Thymus (tissue), 11 donors: ENCODE data around the gene EIF3D. TPM values are rescaled to one million over a fixed set of nuclear protein-coding genes. Genes with fewer than 3 reads are reported as not detected.
A peak's percentile ranks its signal among the peaks of the same experiment; 100 is the strongest.

Source experiments
- DNase-seq, 9 donors: peaks; one replicate each; pipeline ENCODE4 v3.0.0-alpha.2; 2013; ENCODE audit warnings: low spot score in 9 of 9, low read depth in 6 of 9, missing footprints in 1 of 9
- H3K27ac ChIP-seq, 2 donors: one replicate each; pipeline ENCODE4 v1.5.1; 2013; ENCODE audit warnings: control low read depth in 1 of 2, low read depth in 1 of 2, low read length in 1 of 2, mild to moderate bottlenecking in 1 of 2, moderate library complexity in 1 of 2
- H3K27me3 ChIP-seq, 2 donors: one replicate each; pipeline ENCODE4 v1.5.1; 2013; ENCODE audit warnings: low read length in 1 of 2; ENCODE audit not compliant: control insufficient read depth in 2 of 2, insufficient read depth in 1 of 2
- H3K36me3 ChIP-seq, 2 donors: one replicate each; pipeline ENCODE4 v1.5.1; 2013; ENCODE audit warnings: low read length in 1 of 2, mild to moderate bottlenecking in 1 of 2, moderate library complexity in 1 of 2; ENCODE audit not compliant: control insufficient read depth in 2 of 2, insufficient read depth in 2 of 2
- H3K4me1 ChIP-seq, 2 donors: one replicate each; pipeline ENCODE4 v1.5.1; 2013; ENCODE audit warnings: low read length in 2 of 2; ENCODE audit not compliant: control insufficient read depth in 2 of 2, insufficient read depth in 2 of 2
- H3K4me3 ChIP-seq, 2 donors: one replicate each; pipeline ENCODE4 v1.5.1; 2013; ENCODE audit warnings: low read length in 2 of 2, control low read depth in 1 of 2, mild to moderate bottlenecking in 1 of 2
- H3K9me3 ChIP-seq, 2 donors: one replicate each; pipeline ENCODE4 v1.5.1; 2013; ENCODE audit warnings: low read length in 1 of 2, mild to moderate bottlenecking in 1 of 2; ENCODE audit not compliant: control insufficient read depth in 2 of 2, insufficient read depth in 1 of 2
- WGBS: extraction: QIAGEN DNeasy Blood & Tissue Kit; methylation state at CpG from one replicate; pipeline ENCODE4 v1.1.7; 2013; 5-methylcytosine and 5-hydroxymethylcytosine counted together
- polyA plus RNA-seq: library from polyadenylated mRNA; stranded (reverse); fragments of 200-250 nt; gene quantifications from one replicate; pipeline ENCODE4 v1.2.3, GENCODE V29; 2013
- total RNA-seq: library from RNA; stranded (reverse); fragments of 120-200 nt; gene quantifications from one replicate; pipeline ENCODE4 v1.2.4, GENCODE V29; 2013
- donor health status: healthy.

Gene EIF3D
- total and polyA plus RNA-seq, 2 donors, result 185 to 267 TPM

DNA sequence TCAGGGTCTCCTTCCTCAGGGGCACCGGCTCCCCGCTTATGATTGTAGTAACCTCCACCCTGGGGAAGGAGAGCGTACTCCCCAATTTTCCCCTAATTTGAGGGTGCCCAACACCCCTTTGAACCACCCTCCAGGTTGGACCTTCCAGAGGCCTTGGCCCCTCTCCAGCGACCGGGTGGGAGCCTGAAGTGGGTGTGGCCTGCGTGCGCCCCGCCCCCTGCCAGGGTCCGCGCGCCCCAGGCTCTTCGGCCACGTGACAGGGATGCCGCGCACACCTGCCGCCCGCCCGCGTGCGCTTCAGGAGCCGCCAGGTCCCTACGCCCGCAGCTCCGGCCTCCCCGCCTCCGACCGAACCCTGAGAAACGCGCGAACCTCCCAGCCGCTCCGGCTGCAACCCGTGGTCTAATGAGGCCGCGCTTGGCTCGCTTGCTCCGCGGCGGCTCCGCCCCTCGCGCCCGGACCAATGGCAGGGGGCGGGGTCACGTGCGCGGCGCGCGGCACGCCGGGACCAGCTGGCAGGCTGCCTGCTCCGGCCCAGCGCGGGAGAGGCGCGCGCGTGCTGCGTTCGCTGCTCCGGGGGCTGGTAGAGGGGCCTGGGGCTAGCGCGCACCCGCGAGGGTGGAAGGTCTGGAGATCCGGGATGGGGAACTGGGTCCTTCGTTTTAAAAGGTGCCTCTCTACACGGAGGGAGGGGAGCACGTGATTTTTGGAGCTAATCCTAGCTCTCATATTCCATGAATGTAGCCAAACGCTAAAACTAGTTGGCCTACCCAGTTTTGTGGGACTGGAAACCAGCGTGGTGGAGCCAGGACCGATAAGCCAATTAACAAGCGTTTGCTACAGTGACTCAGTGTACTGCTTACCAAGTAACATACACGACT lies 22.1 kb downstream of the EIF3D start, which contains the start of gene FOXRED2:
FOXRED2 (minus strand) TSS at position 404 of the 881 bp plus-strand sequence. CDS start 618 bp downstream, outside the sequence.
- peak in 8 of 9 donors; percentile 45 to 92 (median 82) for DNase-seq
- peaks cover 19 to 21% of the 10 kb centered on the region in 2 donors for H3K36me3 ChIP-seq
- peaks cover 12 to 13% of the 10 kb centered on the region in 2 donors for H3K4me1 ChIP-seq
- H3K4me3 ChIP-seq, result peak within 1 kb of the TSS; percentile 35 to 75
- peaks cover 0 to 7% of the 10 kb centered on the region in 2 donors for H3K9me3 ChIP-seq
- WGBS, result 7% methylated on average over 75 of the region's 75 CpGs
- peak within 1 kb of the TSS; percentile 14 to 60 for H3K27ac ChIP-seq
- H3K27me3 ChIP-seq, result no peaks in the 10 kb centered on the region

DNA sequence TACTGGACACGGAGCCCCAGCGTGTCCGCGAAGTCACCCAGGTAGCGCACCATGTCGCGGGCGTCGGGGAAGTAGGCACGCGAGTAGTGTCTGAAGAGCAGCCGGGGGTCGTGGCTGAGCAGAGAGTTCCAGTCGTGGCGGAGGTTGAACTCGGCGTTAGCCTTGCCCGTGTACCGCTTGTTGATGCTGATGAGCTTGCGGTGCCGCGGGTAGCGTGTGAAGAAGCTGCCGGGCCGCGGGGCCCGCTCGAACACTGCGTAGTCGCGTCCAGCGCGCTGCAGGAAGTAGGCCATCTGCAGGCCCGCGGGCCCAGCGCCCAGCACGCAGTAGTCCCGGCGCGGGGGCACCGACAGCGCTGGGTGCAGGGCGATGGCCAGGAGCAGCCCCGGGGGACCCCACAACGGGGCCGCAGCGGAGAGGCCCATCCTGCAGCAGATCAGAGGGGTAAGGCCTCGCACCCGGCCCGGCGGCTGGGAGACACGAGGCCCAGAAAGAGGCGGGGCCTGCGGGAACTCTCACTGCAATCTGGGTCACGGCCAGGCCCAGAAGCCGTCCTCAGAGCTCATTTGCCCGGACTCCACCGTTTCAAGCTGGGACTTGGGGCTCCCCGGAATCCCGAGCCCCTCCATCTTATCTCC lies 22.8 kb downstream of the EIF3D start:
- H3K4me3 ChIP-seq, result peak overlapping the region; percentile 35 to 75
- peaks cover 0 to 7% of the 10 kb centered on the region in 2 donors for H3K9me3 ChIP-seq
- WGBS, result 98% methylated on average over 60 of the region's 60 CpGs
- DNase-seq, result no peak
- H3K27me3 ChIP-seq, result no peaks in the 10 kb centered on the region
- H3K4me1 ChIP-seq, result peaks cover 12 to 13% of the 10 kb centered on the region in 2 donors
- H3K27ac ChIP-seq, result no peak overlapping the region
- H3K36me3 ChIP-seq, result peaks cover 12 to 15% of the 10 kb centered on the region in 2 donors

DNA sequence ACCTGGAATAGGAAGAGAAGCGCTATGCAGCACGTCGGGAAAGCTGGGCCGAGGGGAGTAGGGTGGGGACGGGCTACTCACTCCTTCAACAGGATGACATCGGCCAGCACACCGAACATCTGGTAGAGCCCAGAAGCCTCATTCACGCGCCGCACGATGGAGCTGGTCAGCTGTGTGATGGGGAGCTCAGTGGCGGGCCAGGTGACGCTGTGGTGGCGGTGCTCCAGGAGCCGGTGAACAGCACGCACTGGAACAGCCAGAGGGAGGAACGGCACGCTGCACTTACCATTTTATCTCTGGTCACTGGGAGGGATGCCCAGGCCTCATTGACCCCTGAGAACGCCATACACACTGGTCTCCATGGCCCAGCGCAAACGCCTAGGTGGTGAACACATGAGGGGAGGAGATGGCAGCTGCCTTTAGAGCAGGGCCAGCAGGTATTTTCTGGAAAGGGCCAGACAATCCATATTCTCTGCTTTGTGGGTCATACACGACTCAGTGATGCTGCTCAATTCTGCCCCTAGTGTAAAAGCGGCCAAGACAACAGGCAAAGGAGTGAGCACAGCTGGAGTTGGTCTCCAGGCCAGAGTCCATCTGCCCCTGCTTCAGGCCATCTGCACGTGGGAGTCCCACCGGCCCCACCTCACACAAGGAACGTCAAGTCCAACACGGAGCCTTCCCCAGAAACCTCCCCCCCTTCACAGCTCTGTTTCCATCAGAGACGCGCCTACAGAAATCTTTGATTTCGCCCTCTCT lies 30.9 kb downstream of the EIF3D start:
- Histone ChIP-seq H3K36me3 (peaks cover 9 to 20% of the 10 kb centered on the region in 2 donors), H3K4me1 (peaks cover 3 to 11% of the 10 kb centered on the region in 2 donors), H3K9me3 (no peaks in the 10 kb centered on the region), H3K27ac (no peak overlapping the region), H3K4me3 (no peak overlapping the region), H3K27me3 (peaks cover 0 to 3% of the 10 kb centered on the region in 2 donors)
- DNase-seq, result no peak
- 96% methylated on average over 30 of the region's 30 CpGs for WGBS

DNA sequence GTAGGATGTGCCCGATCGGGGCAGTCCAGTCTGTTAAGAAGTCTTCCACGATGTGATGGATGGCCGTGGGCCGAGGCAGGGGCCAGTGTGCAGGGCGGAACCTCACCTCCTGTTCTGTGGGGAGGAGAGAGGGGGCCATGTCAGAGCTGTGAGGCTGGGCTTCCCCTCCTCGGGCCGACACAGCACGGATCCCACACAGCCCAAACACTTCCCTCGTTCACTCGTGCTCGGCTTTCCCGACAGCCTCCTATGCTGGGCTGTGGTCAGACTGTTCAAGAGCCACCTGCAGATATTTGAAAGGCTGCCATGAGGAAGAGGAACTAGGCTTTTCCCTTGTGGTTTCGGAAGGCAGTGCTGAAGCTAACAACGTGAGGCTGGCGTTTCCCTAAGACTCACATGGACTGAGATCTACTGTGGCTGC lies 35.3 kb downstream of the EIF3D start:
- H3K36me3 ChIP-seq, result peaks cover 15 to 29% of the 10 kb centered on the region in 2 donors
- WGBS, result 4% methylated on average over 16 of the region's 16 CpGs
- no peak overlapping the region for H3K27ac ChIP-seq
- peaks cover 3 to 11% of the 10 kb centered on the region in 2 donors for H3K4me1 ChIP-seq
- DNase-seq, result peak in 2 of 9 donors; percentile 25 to 49
- no peaks in the 10 kb centered on the region for H3K9me3 ChIP-seq
- H3K4me3 ChIP-seq, result no peak overlapping the region
- H3K27me3 ChIP-seq, result peaks cover 0 to 3% of the 10 kb centered on the region in 2 donors

DNA sequence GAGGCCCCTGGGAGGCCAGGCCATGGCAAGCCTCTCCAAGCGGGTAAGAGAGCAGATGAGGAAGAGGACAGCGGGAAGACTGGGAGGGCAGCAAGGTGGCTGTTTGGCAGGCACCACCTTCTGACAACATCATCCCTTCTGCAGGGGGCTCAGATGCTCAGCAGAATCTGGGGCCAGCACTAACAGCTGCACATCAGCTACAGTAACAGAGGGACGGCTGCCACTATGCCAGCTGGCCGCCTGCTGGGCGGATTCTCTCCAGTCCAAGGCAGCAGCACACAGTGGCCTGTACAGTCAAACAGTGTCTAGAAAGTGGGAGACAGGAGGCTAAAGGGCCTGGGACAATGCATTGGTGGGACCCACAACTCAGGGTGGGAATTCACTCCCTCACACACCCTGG lies 36.9 kb downstream of the EIF3D start:
- no peak for DNase-seq
- Histone ChIP-seq H3K27me3 (peaks cover 0 to 3% of the 10 kb centered on the region in 2 donors), H3K9me3 (peaks cover 0 to 5% of the 10 kb centered on the region in 2 donors), H3K27ac (no peak overlapping the region), H3K36me3 (peaks cover 13 to 25% of the 10 kb centered on the region in 2 donors), H3K4me1 (peaks cover 3 to 11% of the 10 kb centered on the region in 2 donors), H3K4me3 (no peak overlapping the region)
- 99% methylated on average over 5 of the region's 5 CpGs for WGBS

DNA sequence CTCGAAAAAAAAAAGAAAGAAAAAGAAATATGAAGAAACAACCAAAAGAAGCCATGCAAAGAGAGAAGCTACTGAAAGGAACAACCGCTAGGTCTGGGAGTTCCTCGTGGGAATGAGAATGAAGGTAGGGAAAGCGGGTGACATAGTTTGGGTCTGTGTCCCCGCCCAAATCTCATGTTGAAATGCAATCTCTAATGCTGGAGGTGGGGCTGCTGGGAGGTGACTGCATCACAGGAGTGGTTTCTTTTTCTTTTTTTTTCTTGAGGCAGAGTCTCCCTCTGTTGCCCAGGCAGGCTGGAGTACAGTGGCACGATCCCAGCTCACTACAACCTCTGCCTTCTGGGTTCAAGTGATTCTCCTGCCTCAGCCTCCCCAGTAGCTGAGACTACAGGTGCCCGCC lies 37.8 kb downstream of the EIF3D start:
- H3K4me1 ChIP-seq, result peaks cover 3 to 11% of the 10 kb centered on the region in 2 donors
- H3K36me3 ChIP-seq, result peaks cover 15 to 18% of the 10 kb centered on the region in 2 donors
- no peak overlapping the region for H3K4me3 ChIP-seq
- DNase-seq, result no peak
- H3K9me3 ChIP-seq, result peaks cover 0 to 10% of the 10 kb centered on the region in 2 donors
- H3K27me3 ChIP-seq, result peaks cover 0 to 3% of the 10 kb centered on the region in 2 donors
- H3K27ac ChIP-seq, result no peak overlapping the region
- WGBS, result 96% methylated on average over 7 of the region's 7 CpGs

DNA sequence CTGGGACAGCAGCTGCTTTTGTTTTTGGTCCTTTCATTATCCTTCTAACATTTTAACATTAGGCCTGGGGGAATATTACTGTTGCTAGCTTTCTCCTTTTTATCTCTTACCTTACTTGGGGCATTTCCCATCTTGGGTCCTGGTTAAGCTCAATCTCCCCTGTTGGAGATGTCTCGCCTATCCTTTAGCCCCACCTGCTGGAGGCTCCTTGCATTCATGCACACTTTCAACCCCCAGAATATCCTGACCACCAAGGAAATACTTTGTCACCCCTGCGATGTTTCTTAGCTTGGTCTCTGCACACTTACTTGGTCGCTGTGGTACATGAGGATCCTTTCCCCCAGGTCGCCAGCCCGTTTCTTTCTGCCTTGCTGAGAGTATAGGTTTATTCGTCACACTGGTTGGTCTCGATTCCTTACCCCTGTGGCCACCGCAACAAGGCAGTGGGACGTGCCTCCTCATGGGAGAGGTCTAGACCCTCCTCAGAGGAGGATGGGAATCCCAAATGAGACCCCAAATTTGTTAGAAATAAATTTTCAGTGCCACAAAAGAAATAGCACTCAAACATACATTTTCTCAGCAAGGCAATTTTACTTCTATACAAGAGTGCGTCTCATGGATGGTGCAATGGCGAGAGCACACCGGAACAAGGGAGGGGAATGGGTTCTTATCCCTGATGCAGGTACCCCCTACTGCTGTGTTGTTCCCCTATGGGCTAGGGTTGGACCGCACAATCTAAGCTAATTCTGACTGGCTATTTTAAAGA lies 42.2 kb downstream of the EIF3D start:
- peak in 2 of 9 donors; percentile 62 to 70 for DNase-seq
- H3K36me3 ChIP-seq, result peaks cover 5 to 10% of the 10 kb centered on the region in 2 donors
- 96% methylated on average over 13 of the region's 13 CpGs for WGBS
- peaks cover 0 to 14% of the 10 kb centered on the region in 2 donors for H3K9me3 ChIP-seq
- H3K27me3 ChIP-seq, result peaks cover 0 to 2% of the 10 kb centered on the region in 2 donors
- H3K4me3 ChIP-seq, result no peak overlapping the region
- peaks cover 0 to 5% of the 10 kb centered on the region in 2 donors for H3K4me1 ChIP-seq
- no peak overlapping the region for H3K27ac ChIP-seq
